Activated CD8-positive, alpha-beta memory T cell treated with anti-CD3 and anti-CD28 coated beads, Interleukin-2, amount 50 U/mL, for 1 hour (primary cell): ENCODE data around the gene MNT.
"Not testable (repeated sequence)": the region's sequence is repeated elsewhere in the genome, so short reads cannot be mapped to it uniquely, and the experiment has no call there.

Experiments used
- DNase-seq: peaks from one replicate; pipeline ENCODE4 v3.0.0-alpha.2; 2020; ENCODE audit errors: extremely low read depth

The MNT gene, protein sequence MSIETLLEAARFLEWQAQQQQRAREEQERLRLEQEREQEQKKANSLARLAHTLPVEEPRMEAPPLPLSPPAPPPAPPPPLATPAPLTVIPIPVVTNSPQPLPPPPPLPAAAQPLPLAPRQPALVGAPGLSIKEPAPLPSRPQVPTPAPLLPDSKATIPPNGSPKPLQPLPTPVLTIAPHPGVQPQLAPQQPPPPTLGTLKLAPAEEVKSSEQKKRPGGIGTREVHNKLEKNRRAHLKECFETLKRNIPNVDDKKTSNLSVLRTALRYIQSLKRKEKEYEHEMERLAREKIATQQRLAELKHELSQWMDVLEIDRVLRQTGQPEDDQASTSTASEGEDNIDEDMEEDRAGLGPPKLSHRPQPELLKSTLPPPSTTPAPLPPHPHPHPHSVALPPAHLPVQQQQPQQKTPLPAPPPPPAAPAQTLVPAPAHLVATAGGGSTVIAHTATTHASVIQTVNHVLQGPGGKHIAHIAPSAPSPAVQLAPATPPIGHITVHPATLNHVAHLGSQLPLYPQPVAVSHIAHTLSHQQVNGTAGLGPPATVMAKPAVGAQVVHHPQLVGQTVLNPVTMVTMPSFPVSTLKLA

GRCh38 chr17:2400877-2401425 is at the start of gene MNT:
MNT (minus strand) TSS chr17:2401060; CDS start chr17:2400712, 348 bp downstream.
- DNase-seq: peak; percentile 76

GRCh38 chr17:2450016-2450650 is 49.3 kb upstream of the MNT start:
- DNase-seq: no peak

- no peak for DNase-seq
Observed at GRCh38 chr17:2449486-2449885, 48.6 kb upstream of the MNT start.

DNA sequence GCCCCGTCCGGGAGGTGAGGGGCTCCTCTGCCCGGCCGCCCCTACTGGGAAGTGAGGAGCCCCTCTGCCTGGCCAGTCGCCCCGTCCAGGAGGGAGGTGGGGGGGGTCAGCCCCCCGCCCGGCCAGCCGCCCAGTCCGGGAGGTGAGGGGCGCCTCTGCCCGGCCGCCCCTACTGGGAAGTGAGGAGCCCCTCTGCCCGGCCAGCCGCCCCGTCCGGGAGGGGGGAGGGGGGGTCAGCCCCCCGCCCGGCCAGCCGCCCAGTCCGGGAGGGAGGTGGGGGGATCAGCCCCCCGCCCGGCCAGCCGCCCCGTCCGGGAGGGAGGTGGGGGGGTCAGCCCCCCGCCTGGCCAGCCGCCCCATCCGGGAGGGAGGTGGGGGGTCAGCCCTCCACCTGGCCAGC is 46.6 kb upstream of the MNT start:
- not testable (repeated sequence) for DNase-seq

DNA sequence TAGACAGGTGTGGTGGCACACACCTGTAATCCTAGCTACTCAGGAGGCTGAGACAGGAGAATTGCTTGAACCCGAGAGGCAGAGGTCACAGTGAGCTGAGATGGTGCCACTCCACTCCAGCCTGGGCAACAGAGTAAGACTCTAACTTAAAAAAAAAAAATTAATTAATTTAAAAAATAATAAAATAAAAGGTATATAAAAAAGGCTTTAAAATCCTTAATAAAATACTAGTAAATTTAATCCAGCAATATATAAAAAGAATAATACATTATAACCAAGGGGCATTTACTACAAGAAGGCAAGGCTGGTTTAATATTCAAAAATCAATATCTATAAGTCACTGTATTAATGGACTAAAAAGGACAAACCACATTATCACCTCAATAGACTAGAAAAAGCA is 44.8 kb upstream of the MNT start:
- no peak for DNase-seq

GRCh38 chr17:2444382-2444781 is 43.5 kb upstream of the MNT start:
- no peak for DNase-seq

GRCh38 chr17:2442166-2442565 is 41.3 kb upstream of the MNT start:
- DNase-seq: no peak

DNA sequence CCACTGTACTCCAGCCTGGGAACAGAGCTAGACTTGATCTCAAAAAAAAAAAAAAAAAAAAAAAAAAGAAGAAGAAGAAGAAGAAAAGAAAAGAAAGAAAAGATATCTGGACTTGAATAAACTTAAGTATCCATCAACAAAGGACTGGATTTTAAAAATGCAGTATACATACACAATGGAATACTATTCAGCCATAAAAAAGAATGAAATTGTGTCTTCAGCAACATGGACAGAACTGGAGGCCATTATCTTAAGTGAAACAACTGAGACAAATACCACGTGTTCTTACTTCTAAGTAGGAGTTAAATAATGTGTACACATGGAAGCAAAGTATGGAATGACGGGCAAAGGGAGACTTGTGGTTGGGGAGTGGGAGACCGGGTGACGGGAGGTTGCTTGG is 40.1 kb upstream of the MNT start:
- no peak for DNase-seq

DNA sequence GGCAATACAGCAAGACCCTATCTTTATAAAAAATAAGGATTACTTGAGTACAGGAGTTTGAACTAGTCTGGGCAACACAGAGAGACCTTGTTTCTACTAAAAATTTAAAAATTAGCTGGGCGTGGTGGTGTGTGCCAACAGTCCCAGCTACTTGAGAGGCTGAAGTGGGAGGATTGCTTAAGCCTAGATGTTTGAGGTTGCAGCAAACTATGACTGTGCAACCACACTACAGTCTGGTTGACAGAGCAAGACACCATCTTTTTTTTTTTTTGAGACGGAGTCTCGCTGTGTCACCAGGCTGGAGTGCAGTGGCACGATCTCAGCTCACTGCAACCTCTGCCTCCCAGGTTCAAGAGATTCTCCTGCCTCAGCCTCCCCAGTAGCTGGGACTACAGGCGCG is 39.1 kb upstream of the MNT start:
- not testable (repeated sequence) for DNase-seq

GRCh38 chr17:2438823-2439222 is 38.0 kb upstream of the MNT start:
- DNase-seq: no peak

GRCh38 chr17:2436316-2436905 is 35.6 kb upstream of the MNT start:
- DNase-seq: no peak

GRCh38 chr17:2435862-2436261 is 35.0 kb upstream of the MNT start:
- DNase-seq: no peak

DNA sequence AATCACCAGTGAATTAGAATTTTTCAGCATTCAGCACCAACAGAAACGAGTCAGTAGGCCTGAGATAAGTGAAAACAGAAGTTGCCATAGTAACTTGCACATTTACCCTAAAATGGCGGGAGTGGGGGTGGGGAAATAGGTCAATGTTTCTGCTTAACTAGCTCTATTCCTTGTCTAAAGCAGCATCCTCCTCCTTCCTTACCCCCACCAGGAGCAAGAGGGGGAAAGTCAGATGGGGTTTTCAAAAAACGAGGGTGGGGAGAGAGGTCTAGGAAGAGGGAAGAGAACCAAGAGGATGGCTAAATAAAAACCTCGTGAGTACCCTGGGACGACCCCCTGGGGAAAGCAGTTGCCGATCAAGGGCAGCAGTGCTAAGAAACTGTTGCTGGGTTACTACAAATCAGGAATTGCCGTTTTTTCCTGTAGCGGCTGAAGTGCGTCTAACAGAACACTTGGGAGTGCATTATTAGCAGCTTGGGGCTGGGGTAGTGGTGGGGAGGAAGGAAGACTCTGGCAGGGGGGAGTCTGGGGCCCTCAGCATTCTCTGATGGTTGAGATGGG is 34.4 kb upstream of the MNT start:
- DNase-seq: no peak

GRCh38 chr17:2433696-2434095 is 32.8 kb upstream of the MNT start:
- no peak for DNase-seq

GRCh38 chr17:2427910-2428309 is 27.1 kb upstream of the MNT start:
- DNase-seq: no peak

GRCh38 chr17:2427215-2427614 is 26.4 kb upstream of the MNT start:
- no peak for DNase-seq

- DNase-seq: no peak
Observed at GRCh38 chr17:2423271-2423670, 22.4 kb upstream of the MNT start.

DNA sequence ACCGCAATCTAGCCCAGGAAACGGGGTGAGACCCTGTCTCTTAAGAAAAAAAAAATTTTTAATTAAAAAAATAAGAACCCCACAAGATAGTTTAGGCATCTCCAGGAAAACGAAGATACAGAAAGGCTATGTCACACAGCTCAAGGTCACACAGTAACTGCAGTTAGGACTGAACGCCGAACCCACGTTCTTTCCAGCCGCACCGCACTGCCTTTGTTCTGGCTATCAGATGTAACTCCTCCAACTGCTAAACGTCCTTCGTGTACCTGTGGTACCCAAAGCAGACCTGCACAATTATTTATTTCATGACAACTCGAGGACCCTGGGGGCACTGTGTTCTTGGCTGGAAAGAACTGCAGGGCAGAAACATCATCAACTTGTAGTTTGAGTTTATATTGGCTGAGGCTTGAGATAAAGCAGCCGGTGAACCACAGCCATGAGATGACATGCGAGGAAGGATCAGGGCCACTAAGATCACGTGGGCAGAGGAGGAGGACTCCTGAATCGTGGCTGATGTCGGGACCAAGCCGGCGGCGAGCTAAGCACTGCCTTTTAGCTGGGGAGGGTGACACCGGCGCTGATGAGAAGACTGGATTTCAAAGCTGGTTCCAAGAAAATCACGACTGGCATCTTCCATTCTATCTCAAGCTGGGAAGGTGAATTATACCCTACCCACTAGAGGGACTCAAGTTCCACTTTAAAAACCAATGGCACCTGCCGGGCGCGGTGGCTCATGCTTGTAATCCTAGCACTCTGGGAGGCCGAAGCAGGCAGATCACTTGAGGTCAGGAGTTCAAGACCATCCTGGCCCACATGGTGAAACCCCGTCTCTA is 20.7 kb upstream of the MNT start:
- no peak for DNase-seq

DNA sequence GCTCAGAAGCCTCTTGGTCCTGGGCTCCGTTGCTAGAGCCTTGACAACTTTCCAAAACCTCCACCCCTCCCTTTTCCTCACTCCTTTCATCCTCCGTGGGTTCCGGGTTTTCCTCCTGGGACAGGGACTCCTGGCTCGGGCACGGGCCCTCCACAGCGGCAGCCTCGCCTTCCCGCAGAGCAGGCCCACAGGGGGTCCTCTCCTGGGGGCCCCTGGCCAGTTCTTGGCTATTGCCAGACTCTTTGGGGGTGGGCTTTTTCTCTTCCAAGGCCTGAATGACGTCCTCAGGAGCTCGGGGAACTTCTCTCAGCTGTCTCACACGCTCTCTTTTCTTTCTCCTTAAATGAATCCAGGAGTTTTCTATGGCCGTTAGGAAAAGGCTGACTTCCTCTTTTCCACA is 19.3 kb upstream of the MNT start:
- DNase-seq: no peak

DNA sequence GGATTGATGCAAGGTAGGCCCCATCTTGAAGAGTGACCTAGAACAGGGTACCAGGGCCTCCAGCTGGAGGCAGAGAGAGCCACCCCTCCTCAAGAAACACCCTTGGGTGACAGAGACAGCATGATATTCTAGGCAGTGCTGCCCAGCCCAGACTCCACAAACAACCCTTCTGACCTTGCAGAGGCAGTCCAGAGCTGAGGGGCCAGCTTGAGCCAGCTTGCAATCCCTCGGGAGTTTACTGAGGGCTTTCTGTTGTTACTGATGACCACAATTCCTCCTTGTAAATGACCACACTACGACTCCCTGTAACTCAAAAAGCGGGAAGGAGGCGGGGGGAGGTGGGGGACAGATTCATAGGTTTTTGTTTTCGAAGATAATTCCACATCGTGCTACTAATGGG is 18.6 kb upstream of the MNT start:
- no peak for DNase-seq

- no peak for DNase-seq
Observed at GRCh38 chr17:2418572-2418971, 17.7 kb upstream of the MNT start.
